Ramos (cell line): ENCODE measurements around the gene KRTAP10-6.
"Not testable (repeated sequence)": the region's sequence is repeated elsewhere in the genome, so short reads cannot be mapped to it uniquely, and the experiment has no call there.

Source experiments
- in situ Hi-C: fragments of 300-500 bp; cut with MboI; formaldehyde crosslinking; loops from one replicate; pipeline ENCODE4 v1.14.3; 2022; ENCODE audit warnings: low sequenced_read_pairs; ENCODE audit not compliant: unreplicated experiment

KRTAP10-6 gene

GRCh38 chr21:44618909-44619308 lies 26.6 kb upstream of the KRTAP10-6 start:
- in situ Hi-C loops, result no loop called here

DNA sequence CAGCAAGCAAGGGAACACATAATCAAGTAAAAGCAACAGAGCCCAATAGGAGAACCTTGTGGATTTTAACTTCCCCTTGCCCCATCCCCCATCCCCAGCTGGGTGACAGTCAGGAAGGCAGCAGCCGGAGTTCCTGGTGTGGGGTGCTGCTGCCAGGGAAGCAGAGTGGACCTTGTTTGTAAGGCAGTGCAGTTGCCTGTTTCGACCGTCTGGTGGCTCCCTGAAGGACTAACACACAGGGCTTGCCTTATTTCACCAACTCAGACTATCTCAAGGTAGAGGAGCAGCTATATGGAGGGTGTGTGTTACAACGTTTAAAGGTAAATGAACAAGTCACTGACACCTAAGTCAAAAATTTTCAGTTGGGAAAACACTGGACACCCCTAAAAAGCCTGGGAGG lies 26.2 kb upstream of the KRTAP10-6 start:
- in situ Hi-C loops, result no loop called here

DNA sequence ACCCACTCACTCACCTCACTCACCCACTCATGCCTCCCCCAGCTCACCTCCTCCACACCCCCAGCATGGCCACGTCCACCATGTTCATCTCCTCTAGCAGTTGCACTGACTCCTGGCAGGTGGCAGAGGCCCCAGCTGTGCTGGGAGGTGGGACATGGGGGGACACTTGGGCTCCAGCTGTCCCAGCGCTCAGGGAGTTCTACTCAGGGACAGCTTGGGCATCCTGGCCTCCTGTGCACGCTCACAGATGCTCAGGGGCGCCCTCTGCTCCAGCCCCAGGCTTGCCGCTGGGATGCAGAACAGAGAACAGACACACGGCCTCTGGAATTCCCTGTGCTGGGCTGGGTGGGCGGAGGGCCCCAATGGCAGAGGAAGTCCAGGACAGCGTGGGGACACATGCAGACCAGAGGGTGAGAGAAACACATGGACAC lies 24.8 kb upstream of the KRTAP10-6 start:
- in situ Hi-C loops, result no loop called here

DNA sequence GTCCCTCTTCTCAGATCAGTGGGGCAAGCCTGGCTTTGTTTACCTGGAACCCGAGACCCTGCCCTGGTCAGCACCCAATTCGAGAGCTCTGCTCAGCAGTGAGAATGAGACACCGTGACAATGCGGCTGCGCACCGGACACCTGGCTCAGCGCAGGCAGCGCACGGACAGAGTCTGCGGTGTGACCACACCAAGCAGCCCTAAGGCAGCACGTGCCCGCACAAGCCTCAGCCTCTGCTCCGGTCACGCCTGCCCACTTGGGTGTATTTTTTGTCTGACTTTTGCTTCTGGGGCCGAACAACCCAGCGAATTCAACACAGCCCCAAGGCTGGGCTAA lies 24.3 kb upstream of the KRTAP10-6 start:
- in situ Hi-C loops, result no loop called here

DNA sequence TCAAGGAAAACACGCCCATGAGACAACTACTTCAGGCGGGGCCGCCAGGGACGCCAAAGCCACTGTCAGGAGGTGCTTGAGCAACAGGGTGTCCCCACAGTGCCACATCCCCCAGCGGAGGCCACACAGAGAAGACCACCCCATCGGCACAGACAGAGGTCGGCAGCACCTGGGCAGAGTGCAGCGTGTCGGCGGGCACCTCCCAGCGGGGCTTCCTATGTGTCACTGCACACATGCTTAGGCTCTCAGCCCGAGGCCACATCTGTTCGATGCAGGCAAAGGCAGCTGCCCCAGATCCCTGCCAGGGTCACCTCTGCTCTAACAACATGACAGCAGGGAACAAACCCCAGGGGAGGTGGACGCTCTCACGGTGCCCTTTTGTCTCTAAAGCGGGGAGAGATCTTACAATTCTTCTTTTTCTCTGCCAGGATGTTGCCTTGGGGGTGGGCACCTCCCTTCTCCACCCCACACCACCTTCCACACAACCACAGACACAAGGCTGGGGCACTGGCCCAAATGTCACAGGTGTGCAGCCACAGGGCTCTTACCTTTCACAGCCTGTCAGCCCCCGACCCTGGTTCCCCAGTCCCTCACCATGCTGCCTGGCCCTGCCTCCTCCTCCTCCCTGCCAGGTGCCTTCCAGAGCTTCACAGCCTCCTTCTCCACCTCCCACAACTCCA lies 23.7 kb upstream of the KRTAP10-6 start:
- in situ Hi-C loops, result no loop called here

DNA sequence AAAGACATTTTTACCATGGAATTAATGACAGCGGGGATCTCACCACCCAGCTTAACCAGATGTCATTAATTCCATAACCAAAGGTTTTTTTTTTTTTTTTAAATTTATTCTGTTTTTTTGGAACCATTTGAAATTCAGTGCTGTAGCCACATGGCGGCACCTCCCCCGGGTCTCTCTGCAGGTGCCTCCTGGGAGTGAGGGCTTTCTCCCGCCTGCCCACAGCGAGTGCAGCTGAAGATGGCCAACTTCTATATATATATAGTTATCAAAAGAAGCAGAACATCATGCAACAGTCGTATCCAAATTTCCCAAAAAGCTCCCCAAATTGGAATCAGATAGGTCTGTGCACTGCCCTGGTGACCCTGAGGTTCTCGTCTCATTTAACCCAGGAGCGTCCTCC lies 23.2 kb upstream of the KRTAP10-6 start:
- in situ Hi-C loops, result no loop called here

- in situ Hi-C loops, result no loop called here
Observed at GRCh38 chr21:44614961-44615391, 22.7 kb upstream of the KRTAP10-6 start.

GRCh38 chr21:44614161-44614631 lies 21.9 kb upstream of the KRTAP10-6 start:
- in situ Hi-C loops, result no loop called here

DNA sequence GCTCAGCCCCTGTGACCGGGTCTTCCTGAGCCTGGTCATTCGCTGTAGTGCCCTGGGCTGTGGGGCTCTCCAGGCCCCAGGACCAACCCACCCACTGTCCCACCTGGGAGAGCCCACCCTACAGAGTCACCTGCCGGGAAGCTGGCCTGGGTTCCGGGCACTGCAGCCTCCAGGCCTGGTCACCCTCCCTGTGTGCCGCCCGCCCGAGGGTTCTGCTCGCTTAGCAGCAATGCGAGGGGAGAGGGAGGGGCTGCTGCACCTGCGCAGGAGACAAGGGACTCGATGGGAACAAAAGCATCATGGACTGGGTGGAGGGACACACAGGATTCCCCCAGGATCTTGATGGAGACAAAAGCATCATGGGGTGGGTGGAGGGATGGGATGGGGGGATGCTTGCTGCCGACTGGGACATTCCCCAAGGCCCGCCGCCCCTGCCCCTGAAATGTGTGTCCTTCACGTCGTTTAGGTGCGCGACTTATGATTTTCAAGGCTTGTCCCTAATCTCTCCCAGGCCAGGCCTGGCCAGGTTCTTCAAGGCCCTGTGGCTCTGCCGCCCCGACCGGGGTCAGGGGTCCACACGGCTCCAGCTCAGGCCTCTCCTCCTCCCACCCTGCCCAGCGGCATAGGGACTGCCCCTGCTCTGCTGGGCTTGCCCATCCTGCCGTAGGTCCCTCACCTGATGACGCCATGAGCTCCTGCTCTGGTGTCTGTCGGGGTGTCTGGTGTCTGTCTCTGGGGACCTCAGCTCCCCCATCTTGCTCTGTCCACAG lies 21.3 kb upstream of the KRTAP10-6 start:
- in situ Hi-C loops, result no loop called here

GRCh38 chr21:44612669-44613229 lies 20.4 kb upstream of the KRTAP10-6 start:
- in situ Hi-C loops, result no loop called here

DNA sequence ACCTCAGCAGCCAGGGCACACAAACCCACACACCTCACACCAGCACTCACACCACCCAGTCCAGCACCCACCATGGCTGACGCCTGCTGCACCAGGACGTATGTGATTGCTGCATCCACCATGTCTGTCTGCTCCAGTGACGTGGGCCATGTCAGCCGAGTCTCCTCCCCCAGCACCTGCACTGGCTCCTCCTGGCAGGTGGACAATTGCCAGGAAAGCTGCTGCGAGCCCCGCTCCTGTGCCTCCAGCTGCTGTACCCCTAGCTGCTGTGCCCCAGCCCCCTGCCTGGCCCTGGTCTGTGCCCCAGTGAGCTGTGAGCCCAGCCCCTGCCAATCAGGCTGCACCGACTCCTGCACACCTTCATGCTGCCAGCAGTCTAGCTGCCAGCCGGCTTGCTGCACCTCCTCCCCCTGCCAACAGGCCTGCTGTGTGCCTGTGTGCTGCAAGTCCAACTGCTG lies 19.8 kb upstream of the KRTAP10-6 start, which contains the start of gene KRTAP10-8:
Gene KRTAP10-8 (plus strand): TSS at position 51 of the 458 bp plus-strand sequence. CDS start 22 bp downstream, at position 73.
- in situ Hi-C loops, result no loop called here

GRCh38 chr21:44611551-44611950 lies 19.2 kb upstream of the KRTAP10-6 start:
- in situ Hi-C loops, result no loop called here

- in situ Hi-C loops, result not testable (repeated sequence)
Observed at GRCh38 chr21:44610157-44610843, 18.0 kb upstream of the KRTAP10-6 start.

- in situ Hi-C loops, result no loop called here
Observed at GRCh38 chr21:44609193-44609592, 16.9 kb upstream of the KRTAP10-6 start.

DNA sequence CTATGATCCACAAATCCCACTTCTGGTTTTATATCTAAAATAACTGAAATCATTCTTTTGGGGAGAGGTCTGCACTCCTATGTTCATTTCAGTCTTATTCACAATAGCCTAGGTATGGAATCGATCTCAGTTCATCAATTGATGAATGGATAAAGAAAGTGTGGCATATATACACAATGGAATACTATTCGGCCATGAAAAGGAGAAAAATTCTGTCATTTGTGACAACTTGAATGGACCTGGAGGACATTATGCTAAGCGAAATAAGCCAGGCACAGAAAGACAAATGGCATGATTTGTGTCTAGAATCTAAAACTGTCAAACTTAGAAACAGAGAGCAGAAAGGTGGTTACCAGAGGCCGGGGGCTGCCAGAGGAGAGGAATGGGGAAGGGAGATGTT lies 14.2 kb upstream of the KRTAP10-6 start:
- in situ Hi-C loops, result no loop called here

DNA sequence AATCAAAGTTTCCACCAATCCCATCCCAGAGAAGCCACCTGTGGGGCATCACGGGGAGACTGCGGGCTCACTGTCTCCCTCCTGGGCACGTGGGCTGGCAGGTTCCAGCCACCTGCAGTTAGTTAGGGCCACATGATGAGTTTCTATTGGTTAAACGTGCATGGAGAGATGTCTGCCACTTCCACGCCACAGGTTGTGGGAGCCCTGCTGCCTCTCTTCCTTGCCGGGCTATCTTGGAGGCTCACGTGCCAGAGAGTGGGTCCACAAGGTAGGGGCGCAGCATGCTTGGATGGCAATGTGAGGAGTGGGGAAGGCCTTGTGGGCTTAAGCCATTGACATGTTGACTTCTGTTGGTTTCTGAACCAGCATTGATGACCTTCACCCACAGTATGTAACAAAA lies 11.6 kb upstream of the KRTAP10-6 start:
- in situ Hi-C loops, result no loop called here

DNA sequence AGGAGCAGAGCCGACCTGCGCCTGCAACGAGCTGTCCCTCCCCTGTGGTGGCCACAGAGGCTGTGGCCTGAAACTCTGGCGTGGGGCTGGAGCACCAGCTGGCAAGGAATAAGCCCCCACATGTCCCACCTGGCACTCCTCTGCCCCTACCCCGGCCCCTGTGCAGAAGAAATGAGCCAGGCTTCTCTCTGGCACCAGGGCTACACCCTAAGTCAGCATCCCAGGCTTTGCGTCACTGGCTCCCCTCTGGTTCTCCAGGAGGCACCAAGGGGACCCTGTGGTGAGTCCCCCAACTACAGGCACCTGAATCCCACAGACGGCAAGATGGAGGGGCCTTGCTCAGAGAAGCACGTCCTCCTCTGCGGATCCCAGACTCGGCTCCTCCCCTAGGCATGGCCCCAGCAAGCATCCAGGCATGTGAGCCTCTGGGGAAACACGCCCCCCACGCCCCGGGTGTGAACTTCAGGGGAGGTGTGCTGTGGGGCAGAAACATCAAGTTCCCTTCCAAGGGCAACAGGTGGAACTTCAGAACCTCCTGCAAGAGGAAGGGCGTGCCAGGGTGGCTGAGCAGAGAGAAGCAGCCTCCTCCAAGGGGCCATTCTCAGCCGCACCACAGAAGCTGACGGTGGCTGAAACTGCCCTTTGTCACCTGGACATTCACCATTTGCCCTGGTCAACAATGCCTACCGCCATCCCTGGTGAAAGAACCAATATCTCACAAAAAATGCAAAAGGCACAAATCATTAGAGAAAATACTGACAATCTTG lies 11.0 kb upstream of the KRTAP10-6 start:
- in situ Hi-C loops, result no loop called here

DNA sequence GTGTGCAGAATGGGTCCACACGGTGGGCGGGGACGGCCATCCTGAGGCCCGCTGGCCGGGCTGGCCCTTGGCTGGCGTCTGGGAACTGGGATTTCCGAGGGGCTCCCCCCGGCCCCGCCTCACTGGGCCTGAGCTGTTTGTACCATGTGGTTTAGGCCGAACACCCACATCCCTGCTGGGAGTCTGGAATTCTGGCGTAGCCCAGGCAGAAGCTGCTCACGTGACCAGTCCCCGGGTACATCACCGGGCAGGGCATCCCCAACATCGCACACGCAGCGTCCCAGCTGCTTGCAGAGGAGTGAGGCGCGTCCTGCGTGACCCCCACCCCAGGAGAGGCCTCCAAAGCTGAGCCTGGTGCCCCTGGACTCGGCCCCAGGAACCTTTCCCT lies 10.2 kb upstream of the KRTAP10-6 start:
- in situ Hi-C loops, result no loop called here

DNA sequence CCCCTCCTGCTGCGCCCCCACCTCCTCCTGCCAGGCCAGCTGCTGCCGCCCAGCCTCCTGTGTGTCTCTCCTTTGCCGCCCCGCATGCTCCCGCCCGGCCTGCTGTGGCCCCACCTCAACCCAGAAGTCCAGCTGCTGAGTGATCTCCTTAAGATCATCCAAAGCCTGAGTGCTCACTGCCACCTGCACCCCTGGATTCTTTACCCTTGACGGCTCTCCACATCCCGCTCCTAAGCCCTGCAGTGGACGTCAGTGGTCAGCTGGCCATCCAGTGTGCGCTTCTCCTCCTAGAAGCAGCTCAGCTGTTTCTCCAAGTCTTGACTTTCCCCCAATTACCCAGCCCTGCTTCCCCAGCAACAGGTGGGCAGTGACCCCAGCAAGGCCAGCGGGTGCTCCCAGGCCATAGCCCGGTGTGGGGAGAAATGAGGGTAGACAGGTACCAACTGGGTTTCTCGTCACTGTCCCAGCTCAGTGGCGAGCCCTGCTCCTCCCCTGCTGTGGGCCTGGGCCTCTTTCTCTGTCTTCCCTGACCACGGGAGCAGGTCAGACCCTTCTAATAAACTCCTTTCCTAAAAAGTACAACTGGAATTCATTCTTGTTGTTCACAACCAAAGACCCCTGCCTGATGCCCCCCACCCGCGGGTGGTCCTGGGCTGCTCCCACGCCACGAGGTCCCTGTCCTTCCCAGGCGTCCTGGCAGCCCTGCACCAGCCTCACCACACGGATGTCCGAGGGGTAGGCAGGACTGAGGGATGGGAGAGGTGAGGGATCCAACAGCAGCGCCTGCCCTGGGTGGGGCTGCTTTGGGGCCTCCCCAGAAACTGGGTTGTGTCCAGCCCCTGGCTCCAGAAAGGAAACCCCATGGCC lies 9.5 kb upstream of the KRTAP10-6 start:
- in situ Hi-C loops, result no loop called here
